ENCODE results near the gene PDGFB.

Gene PDGFB

GRCh38 chr22:39259666-39260065 lies 14.9 kb upstream of the PDGFB start:
- no peak for TF ChIP-seq REST (IDR thresholded peaks at IDR 0.05; ENCODE audit: insufficient read depth in 1 of 2, low read depth in 2 of 2, low read length in 2 of 2)
- no peak for TF ChIP-seq POLR2AphosphoS5 (IDR thresholded peaks at IDR 0.05; ENCODE audit: low read depth, low read length)

GRCh38 chr22:39257901-39258475 lies 13.2 kb upstream of the PDGFB start:
- TF ChIP-seq FOXP2 (optimal IDR thresholded peaks at IDR 0.05; ENCODE audit: borderline replicate concordance, extremely low read depth, extremely low read length, insufficient read depth) (no peak), SIN3A (IDR thresholded peaks at IDR 0.05; ENCODE audit: borderline replicate concordance, insufficient read depth, low read length) (no peak), REST (IDR thresholded peaks at IDR 0.05; ENCODE audit: insufficient read depth in 1 of 2, low read depth in 2 of 2, low read length in 2 of 2) (no peak), POLR2AphosphoS5 (IDR thresholded peaks at IDR 0.05; ENCODE audit: low read depth, low read length) (no peak), TAF1 (IDR thresholded peaks at IDR 0.05; ENCODE audit: borderline replicate concordance, insufficient read depth, low read length) (no peak)

- TF ChIP-seq REST (IDR thresholded peaks at IDR 0.05; ENCODE audit: insufficient read depth in 1 of 2, low read depth in 2 of 2, low read length in 2 of 2), result no peak
- no peak for TF ChIP-seq TAF1 (IDR thresholded peaks at IDR 0.05; ENCODE audit: borderline replicate concordance, insufficient read depth, low read length)
- TF ChIP-seq SIN3A (IDR thresholded peaks at IDR 0.05; ENCODE audit: borderline replicate concordance, insufficient read depth, low read length), result no peak
- no peak for TF ChIP-seq FOXP2 (optimal IDR thresholded peaks at IDR 0.05; ENCODE audit: borderline replicate concordance, extremely low read depth, extremely low read length, insufficient read depth)
- TF ChIP-seq POLR2AphosphoS5 (IDR thresholded peaks at IDR 0.05; ENCODE audit: low read depth, low read length), result no peak
These were observed 12.2 kb upstream of the PDGFB start for GRCh38 chr22:39256979-39257378.

- TF ChIP-seq POLR2AphosphoS5 (IDR thresholded peaks at IDR 0.05; ENCODE audit: low read depth, low read length), result no peak
- no peak for TF ChIP-seq FOXP2 (optimal IDR thresholded peaks at IDR 0.05; ENCODE audit: borderline replicate concordance, extremely low read depth, extremely low read length, insufficient read depth)
- no peak for TF ChIP-seq TAF1 (IDR thresholded peaks at IDR 0.05; ENCODE audit: borderline replicate concordance, insufficient read depth, low read length)
- no peak for TF ChIP-seq REST (IDR thresholded peaks at IDR 0.05; ENCODE audit: insufficient read depth in 1 of 2, low read depth in 2 of 2, low read length in 2 of 2)
- TF ChIP-seq SIN3A (IDR thresholded peaks at IDR 0.05; ENCODE audit: borderline replicate concordance, insufficient read depth, low read length), result no peak
These were observed 11.4 kb upstream of the PDGFB start for GRCh38 chr22:39256186-39256552.
